Measurements from ENCODE around the gene RPH3AL. TPM values are rescaled to one million over a fixed set of nuclear protein-coding genes. Genes with fewer than 3 reads are reported as not detected.

RPH3AL gene
- total RNA-seq, 1 experiment from 2014 or later, result 3.0 TPM

DNA sequence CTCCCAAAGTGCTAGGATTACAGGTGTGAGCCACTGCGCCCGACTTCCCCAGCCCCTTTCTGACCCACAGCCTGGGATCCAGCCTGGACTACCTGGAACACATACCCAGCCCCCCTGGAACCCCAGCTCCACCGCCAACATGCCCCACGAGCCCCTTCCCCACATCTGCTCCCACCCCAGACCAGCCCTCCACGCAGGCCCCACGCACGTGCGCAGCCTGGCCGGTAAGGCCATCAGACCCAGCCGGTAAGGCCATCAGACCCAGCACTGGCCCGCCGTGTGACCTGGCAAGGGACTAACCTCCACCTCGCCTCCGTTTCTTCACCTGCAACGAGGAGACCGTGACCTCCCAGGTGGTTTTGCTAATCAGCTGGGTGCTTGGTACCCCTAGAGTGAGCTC lies 46.5 kb downstream of the RPH3AL start:
- Histone ChIP-seq H2BK20ac (ENCODE audit: low read depth, low read length, poor library complexity, severe bottlenecking) (no peak overlapping the region), H4K91ac (ENCODE audit: insufficient read length, low read depth, low read length) (no peak overlapping the region), H3T11ph (ENCODE audit: low read length) (no peak overlapping the region), H3K23ac (ENCODE audit: insufficient read length, low read depth, low read length) (no peak overlapping the region), H3K79me2 (ENCODE audit: insufficient read depth, low read length) (no peaks in the 10 kb centered on the region), H4K20me1 (ENCODE audit: control insufficient read depth, insufficient read depth, insufficient read length) (no peaks in the 10 kb centered on the region), H3K4ac (ENCODE audit: low read depth, low read length) (no peak overlapping the region), H3K14ac (ENCODE audit: insufficient read depth, low read length) (no peak overlapping the region), H2AFZ (ENCODE audit: low read length) (no peak overlapping the region), H3K18ac (ENCODE audit: insufficient read length, low read depth, low read length) (no peak overlapping the region), H2BK12ac (ENCODE audit: insufficient read length, low read depth, low read length) (no peak overlapping the region), H3K23me2 (ENCODE audit: insufficient read length, low read depth, low read length, poor library complexity, severe bottlenecking) (no peaks in the 10 kb centered on the region), H3K9me3 (ENCODE audit: control insufficient read depth, low read depth, low read length) (no peaks in the 10 kb centered on the region), H3K4me1 (ENCODE audit: insufficient read depth, low read length) (peaks cover 2% of the 10 kb centered on the region; the same call in 1 of the 2 replicates), H4K8ac (replicated peaks; ENCODE audit: insufficient read length, low read depth, low read length) (no peak overlapping the region), H3K79me1 (ENCODE audit: insufficient read depth, low read depth, low read length, poor library complexity, severe bottlenecking) (no peaks in the 10 kb centered on the region), H2BK5ac (ENCODE audit: insufficient read length, low read length) (no peak overlapping the region), H2AK5ac (ENCODE audit: insufficient read length, low read length) (no peak overlapping the region), H4K5ac (ENCODE audit: insufficient read length, low read depth, low read length) (no peak overlapping the region), H3K27me3 (ENCODE audit: insufficient read depth, low read length) (no peaks in the 10 kb centered on the region), H3K9ac (ENCODE audit: extremely low read depth, insufficient read length, low read length) (no peak overlapping the region), H3K27ac (ENCODE audit: insufficient read length, low read depth, low read length) (no peak overlapping the region), H2BK15ac (ENCODE audit: low read depth, low read length) (no peak overlapping the region), H2BK120ac (ENCODE audit: low read depth, low read length, poor library complexity, severe bottlenecking) (no peak overlapping the region), H3K4me2 (ENCODE audit: insufficient read depth, insufficient read length, low read length) (no peak overlapping the region), H3K56ac (ENCODE audit: insufficient read length, low read depth, low read length) (no peak overlapping the region)
- no CpG with 5 or more reads among the region's 16 CpGs for WGBS (ENCODE audit: extremely low coverage, insufficient read length, low lambda C conversion rate)
- Mint-ChIP-seq H3K4me1 (peaks cover 21 to 34% of the 10 kb centered on the region in 2 experiments), H3K36me3 (ENCODE audit: insufficient read depth in 1 of 3, low read depth in 3 of 3) (no peaks in the 10 kb centered on the region; a peak in 1 of 7 replicates), H3K27ac (peak overlapping the region in 1 of 3 experiments; percentile 57; a peak in 2 of 7 replicates), H3K9me3 (no peaks in the 10 kb centered on the region), H3K4me3 (peak overlapping the region in 1 of 2 experiments; percentile 64; a peak in 2 of 5 replicates), H3K27me3 (ENCODE audit: low read depth) (peaks cover 4% of the 10 kb centered on the region)
- no peak for DNase-seq
- TF ChIP-seq, protein P1, sequence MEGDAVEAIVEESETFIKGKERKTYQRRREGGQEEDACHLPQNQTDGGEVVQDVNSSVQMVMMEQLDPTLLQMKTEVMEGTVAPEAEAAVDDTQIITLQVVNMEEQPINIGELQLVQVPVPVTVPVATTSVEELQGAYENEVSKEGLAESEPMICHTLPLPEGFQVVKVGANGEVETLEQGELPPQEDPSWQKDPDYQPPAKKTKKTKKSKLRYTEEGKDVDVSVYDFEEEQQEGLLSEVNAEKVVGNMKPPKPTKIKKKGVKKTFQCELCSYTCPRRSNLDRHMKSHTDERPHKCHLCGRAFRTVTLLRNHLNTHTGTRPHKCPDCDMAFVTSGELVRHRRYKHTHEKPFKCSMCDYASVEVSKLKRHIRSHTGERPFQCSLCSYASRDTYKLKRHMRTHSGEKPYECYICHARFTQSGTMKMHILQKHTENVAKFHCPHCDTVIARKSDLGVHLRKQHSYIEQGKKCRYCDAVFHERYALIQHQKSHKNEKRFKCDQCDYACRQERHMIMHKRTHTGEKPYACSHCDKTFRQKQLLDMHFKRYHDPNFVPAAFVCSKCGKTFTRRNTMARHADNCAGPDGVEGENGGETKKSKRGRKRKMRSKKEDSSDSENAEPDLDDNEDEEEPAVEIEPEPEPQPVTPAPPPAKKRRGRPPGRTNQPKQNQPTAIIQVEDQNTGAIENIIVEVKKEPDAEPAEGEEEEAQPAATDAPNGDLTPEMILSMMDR (conservative IDR thresholded peaks at IDR 0.05), result no peak

All from H9 (cell line).